GM23338 (cell line): ENCODE results near the gene CPB2.

ENCODE experiments used
- CREB1 ChIP-seq: fragments of 250-450 bp; sonication (Bioruptor Pico); IDR thresholded peaks from 2 replicates; pipeline ENCODE4 v1.5.0; 2020; ENCODE audit warnings: low read depth, mild to moderate bottlenecking, moderate library complexity
- CTCF ChIP-seq, 2 experiments: fragments of 200-600 bp in 1 of 2; sonication (generic) in 1 of 2; conservative IDR thresholded peaks; 2 replicates each; pipeline versions ENCODE4 v1.5.1 to v1.6.1; 2016 to 2017; ENCODE audit warnings: antibody characterized with exemption in 2 of 2, low read depth in 2 of 2, mild to moderate bottlenecking in 2 of 2, moderate library complexity in 1 of 2

GRCh38 chr13:46142776-46143175, 37.9 kb upstream of the CPB2 start:
- TF ChIP-seq CTCF (conservative IDR thresholded peaks at IDR 0.05; ENCODE audit: low read depth in 2 of 2) = no peak
- TF ChIP-seq CREB1 (CRISPR knock-in tag) = no peak
